ENCODE measurements around the gene GAS2L3. TPM values are rescaled to one million over a fixed set of nuclear protein-coding genes. Genes with fewer than 3 reads are reported as not detected.

Gene GAS2L3
- polyA plus RNA-seq, 1 of the 3 experiments (the other 2 are of a cell fraction): 1.6 TPM

- Histone ChIP-seq H2AFZ (ENCODE audit: low read depth) (no peak overlapping the region), H3K79me2 (ENCODE audit: insufficient read depth) (no peaks in the 10 kb centered on the region), H3K4me3 (ENCODE audit: low read depth in 2 of 2, low read length in 1 of 2) (no peak overlapping the region), H3F3A (replicated peaks; ENCODE audit: insufficient read depth) (no peaks in the 10 kb centered on the region), H3K36me3 (replicated peaks in 1 of 2; ENCODE audit: control insufficient read depth in 1 of 2, insufficient read depth in 2 of 2, low read length in 1 of 2) (no peaks in the 10 kb centered on the region), H3K4me2 (no peak overlapping the region), H3K27ac (ENCODE audit: low read depth in 2 of 2, low read length in 1 of 2) (no peak overlapping the region), H3K4me1 (ENCODE audit: control insufficient read depth in 1 of 2, insufficient read depth in 2 of 2, low read depth in 1 of 2, low read length in 1 of 2) (no peaks in the 10 kb centered on the region), H4K20me1 (ENCODE audit: insufficient read depth) (no peaks in the 10 kb centered on the region), H3K9me2 (no peaks in the 10 kb centered on the region), H3K9me3 (no peaks in the 10 kb centered on the region), H3K9ac (no peak overlapping the region), H3K27me3 (ENCODE audit: insufficient read depth) (no peaks in the 10 kb centered on the region)
- ChIA-PET CTCF (interaction anchor here (0.6 kb wide), 1 partner anchor 1121 kb away, joined by 3 read pairs; no protein-coding TSS in a partner anchor), POLR2A (no interaction called here)
- WGBS (ENCODE audit: low lambda C conversion rate): 90% methylated on average over 6 of the region's 6 CpGs
- no peak for DNase-seq
- TF ChIP-seq GATA2 (CRISPR knock-in tag; IDR thresholded peaks at IDR 0.05) (no peak), MXI1 (IDR thresholded peaks at IDR 0.05; ENCODE audit: low read depth, low read length) (no peak), TCF12 (IDR thresholded peaks at IDR 0.05) (no peak), RXRA (IDR thresholded peaks at IDR 0.05; ENCODE audit: borderline replicate concordance, low read depth) (no peak), RFX5 (IDR thresholded peaks at IDR 0.05; ENCODE audit: low read length) (no peak), TEAD4 (IDR thresholded peaks at IDR 0.05; ENCODE audit: borderline replicate concordance, insufficient read depth) (no peak), POLR2AphosphoS5 (IDR thresholded peaks at IDR 0.05; ENCODE audit: low read depth, low read length) (no peak), FOXJ3 (CRISPR knock-in tag; IDR thresholded peaks at IDR 0.05) (no peak), ZBTB33 (IDR thresholded peaks at IDR 0.05; ENCODE audit: borderline replicate concordance, low read depth) (no peak), JUND (IDR thresholded peaks at IDR 0.05) (no peak), CTCF (IDR thresholded peaks at IDR 0.05) (no peak), GABPA (IDR thresholded peaks at IDR 0.05; ENCODE audit: low read depth) (no peak), TAF1 (IDR thresholded peaks at IDR 0.05; ENCODE audit: borderline replicate concordance, low read depth, low read length) (no peak), FOSL2 (IDR thresholded peaks at IDR 0.05; ENCODE audit: borderline replicate concordance, low read depth) (no peak), YY1 (IDR thresholded peaks at IDR 0.05; ENCODE audit: low read depth) (no peak), MEF2A (IDR thresholded peaks at IDR 0.05; ENCODE audit: borderline replicate concordance, low read depth) (no peak), EZH2phosphoT487 (IDR thresholded peaks at IDR 0.05; ENCODE audit: borderline replicate concordance, low read depth) (no peak)
- TF ChIP-seq, protein P1, sequence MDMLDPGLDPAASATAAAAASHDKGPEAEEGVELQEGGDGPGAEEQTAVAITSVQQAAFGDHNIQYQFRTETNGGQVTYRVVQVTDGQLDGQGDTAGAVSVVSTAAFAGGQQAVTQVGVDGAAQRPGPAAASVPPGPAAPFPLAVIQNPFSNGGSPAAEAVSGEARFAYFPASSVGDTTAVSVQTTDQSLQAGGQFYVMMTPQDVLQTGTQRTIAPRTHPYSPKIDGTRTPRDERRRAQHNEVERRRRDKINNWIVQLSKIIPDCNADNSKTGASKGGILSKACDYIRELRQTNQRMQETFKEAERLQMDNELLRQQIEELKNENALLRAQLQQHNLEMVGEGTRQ (IDR thresholded peaks at IDR 0.05; ENCODE audit: borderline replicate concordance, low read depth, low read length): no peak
- TF ChIP-seq, protein P2, sequence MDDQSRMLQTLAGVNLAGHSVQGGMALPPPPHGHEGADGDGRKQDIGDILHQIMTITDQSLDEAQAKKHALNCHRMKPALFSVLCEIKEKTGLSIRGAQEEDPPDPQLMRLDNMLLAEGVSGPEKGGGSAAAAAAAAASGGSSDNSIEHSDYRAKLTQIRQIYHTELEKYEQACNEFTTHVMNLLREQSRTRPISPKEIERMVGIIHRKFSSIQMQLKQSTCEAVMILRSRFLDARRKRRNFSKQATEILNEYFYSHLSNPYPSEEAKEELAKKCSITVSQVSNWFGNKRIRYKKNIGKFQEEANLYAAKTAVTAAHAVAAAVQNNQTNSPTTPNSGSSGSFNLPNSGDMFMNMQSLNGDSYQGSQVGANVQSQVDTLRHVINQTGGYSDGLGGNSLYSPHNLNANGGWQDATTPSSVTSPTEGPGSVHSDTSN (IDR thresholded peaks at IDR 0.05): no peak
Measured at GRCh38 chr12:100564905-100565467, 8.5 kb upstream of the GAS2L3 start.
